Tibial nerve (tissue), 3 donors: ENCODE results near the gene ZCCHC17.

Experiments
- CTCF ChIP-seq, 5 experiments: fragments of 200-600 bp in 3 of 5; fragments of 450-650 bp in 2 of 5; sonication (generic) in 3 of 5; IDR thresholded peaks; one replicate each; pipeline ENCODE4 v1.5.1; 2016 to 2019; ENCODE audit warnings: antibody characterized with exemption in 5 of 5, mild to moderate bottlenecking in 3 of 5, moderate library complexity in 2 of 5
- POLR2A ChIP-seq, 2 donors: fragments of 450-650 bp; IDR thresholded peaks; one replicate each; pipeline ENCODE4 v1.6.1; 2017; ENCODE audit warnings: antibody characterized with exemption in 2 of 2, mild to moderate bottlenecking in 2 of 2, moderate library complexity in 2 of 2

GRCh38 chr1:31306278-31306677 lies 9.4 kb downstream of the ZCCHC17 start:
- TF ChIP-seq CTCF (IDR thresholded peaks at IDR 0.05) (no peak), POLR2A (IDR thresholded peaks at IDR 0.05) (no peak)
